Measurements from ENCODE around the gene SDK2. TPM values are rescaled to one million over a fixed set of nuclear protein-coding genes. Genes with fewer than 3 reads are reported as not detected.

The SDK2 gene
- total and polyA plus RNA-seq, 7 experiments from 2014 or later = 0.64 to 14.1 (median 8.2) TPM

DNA sequence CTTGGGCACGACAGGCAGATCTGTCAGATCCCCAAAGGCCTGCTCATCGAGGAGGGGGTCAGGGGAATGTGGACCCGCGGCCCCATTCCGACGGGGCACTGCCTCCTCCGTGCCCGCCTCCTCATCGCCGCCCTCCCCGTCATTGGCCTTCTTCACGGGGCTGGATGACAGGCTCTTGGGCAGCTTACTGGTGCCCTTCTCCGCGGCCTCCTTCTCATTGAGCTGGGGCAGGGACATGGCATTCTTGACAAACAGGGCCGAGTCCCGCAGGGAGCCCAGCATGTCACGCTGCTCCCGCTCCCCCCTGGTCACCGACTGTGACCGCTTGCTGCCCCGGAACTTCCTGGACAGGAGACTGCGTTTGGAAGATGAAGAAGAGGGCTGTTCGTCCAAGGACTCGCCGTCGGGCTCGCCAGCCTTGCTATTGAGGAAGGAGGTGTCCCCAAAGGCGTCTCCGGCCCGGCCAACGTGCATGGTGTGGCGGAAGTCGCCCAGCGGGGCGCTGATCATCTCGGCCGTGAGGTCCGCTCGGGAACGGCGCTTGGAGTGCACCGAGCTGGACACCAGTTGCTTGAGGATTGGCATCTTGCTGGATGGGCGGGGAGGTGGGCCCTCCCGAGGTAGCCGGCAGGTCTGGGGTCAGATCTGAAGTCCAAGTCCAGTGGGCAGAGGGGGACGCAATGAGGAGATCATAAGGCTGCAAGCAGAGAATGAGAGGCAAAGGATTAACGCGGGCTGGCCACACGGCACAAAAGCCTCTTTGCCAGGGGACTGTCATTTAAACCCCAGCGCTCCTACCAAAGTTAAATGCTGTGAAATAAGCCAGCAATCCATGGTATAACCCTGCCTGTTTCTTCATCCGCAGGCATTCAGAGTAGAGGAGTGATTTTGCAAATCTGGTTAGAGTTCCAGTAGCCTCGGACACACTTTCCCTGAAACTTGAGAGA, 358.1 kb downstream of the SDK2 start:
- H3K27ac Mint-ChIP-seq = no peak overlapping the region
- DNase-seq = no peak
- peaks cover 0 to 2% (median 0%) of the 10 kb centered on the region in 11 donors for H3K9me3 Mint-ChIP-seq
- no peaks in the 10 kb centered on the region for H3K27me3 ChIP-seq (ENCODE audit: control insufficient read depth in 2 of 2, insufficient read depth in 2 of 2, low read length in 2 of 2)
- ATAC-seq = no peak
- intact Hi-C loops (cut with micrococcal nuclease) = no loop called here
- CTCF ChIA-PET = no interaction called here
- H3K9me3 ChIP-seq (ENCODE audit: control insufficient read depth in 2 of 3, low read length in 3 of 3) = no peaks in the 10 kb centered on the region
- H3K4me3 Mint-ChIP-seq = no peak overlapping the region
- no peak overlapping the region for H3K27ac ChIP-seq (ENCODE audit: low read depth, low read length)
- peaks cover 6 to 13% (median 9%) of the 10 kb centered on the region in 7 donors for H3K4me1 Mint-ChIP-seq
- no peaks in the 10 kb centered on the region for H3K4me1 ChIP-seq (ENCODE audit: control insufficient read depth in 2 of 2, insufficient read depth in 2 of 2, low read length in 2 of 2)
- no peaks in the 10 kb centered on the region for H3K36me3 Mint-ChIP-seq
- no peaks in the 10 kb centered on the region for H3K36me3 ChIP-seq (ENCODE audit: control insufficient read depth in 2 of 3, insufficient read depth in 3 of 3, low read length in 3 of 3)
- POLR2A ChIA-PET = no interaction called here
- peaks cover 0 to 3% (median 0%) of the 10 kb centered on the region in 5 donors for H3K27me3 Mint-ChIP-seq
- H3K4me3 ChIP-seq (ENCODE audit: low read length) = no peak overlapping the region

DNA sequence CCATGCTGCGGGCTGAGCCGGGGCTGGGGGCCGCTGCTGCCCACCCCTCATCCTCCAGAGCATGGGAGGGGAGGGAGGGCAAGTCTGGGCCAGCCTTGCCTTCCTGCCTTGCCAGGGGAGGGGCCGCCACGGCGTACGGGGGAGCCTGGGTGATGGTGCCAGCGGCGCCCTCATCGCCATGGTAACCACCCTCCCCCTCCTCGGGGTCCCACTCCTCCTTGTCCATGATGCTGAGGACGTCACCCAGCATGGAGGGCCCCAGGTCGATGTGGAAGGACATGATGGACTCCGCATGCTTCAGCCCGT, 358.7 kb downstream of the SDK2 start:
- ChIA-PET CTCF (no interaction called here), POLR2A (no interaction called here)
- H3K4me3 ChIP-seq (ENCODE audit: low read length) = no peak overlapping the region
- no peaks in the 10 kb centered on the region for H3K36me3 Mint-ChIP-seq
- ATAC-seq = no peak
- no peaks in the 10 kb centered on the region for H3K27me3 ChIP-seq (ENCODE audit: control insufficient read depth in 2 of 2, insufficient read depth in 2 of 2, low read length in 2 of 2)
- no peak overlapping the region for H3K4me3 Mint-ChIP-seq
- intact Hi-C loops (cut with micrococcal nuclease) = no loop called here
- no peak overlapping the region for H3K27ac Mint-ChIP-seq
- H3K27ac ChIP-seq (ENCODE audit: low read depth, low read length) = no peak overlapping the region
- no peaks in the 10 kb centered on the region for H3K4me1 ChIP-seq (ENCODE audit: control insufficient read depth in 2 of 2, insufficient read depth in 2 of 2, low read length in 2 of 2)
- H3K4me1 Mint-ChIP-seq = peaks cover 3 to 9% (median 4%) of the 10 kb centered on the region in 7 donors
- DNase-seq = no peak
- H3K36me3 ChIP-seq (ENCODE audit: control insufficient read depth in 2 of 3, insufficient read depth in 3 of 3, low read length in 3 of 3) = no peaks in the 10 kb centered on the region
- no peaks in the 10 kb centered on the region for H3K9me3 ChIP-seq (ENCODE audit: control insufficient read depth in 2 of 3, low read length in 3 of 3)
- H3K9me3 Mint-ChIP-seq = peaks cover 0 to 2% (median 0%) of the 10 kb centered on the region in 11 donors
- peaks cover 0 to 3% (median 0%) of the 10 kb centered on the region in 5 donors for H3K27me3 Mint-ChIP-seq

DNA sequence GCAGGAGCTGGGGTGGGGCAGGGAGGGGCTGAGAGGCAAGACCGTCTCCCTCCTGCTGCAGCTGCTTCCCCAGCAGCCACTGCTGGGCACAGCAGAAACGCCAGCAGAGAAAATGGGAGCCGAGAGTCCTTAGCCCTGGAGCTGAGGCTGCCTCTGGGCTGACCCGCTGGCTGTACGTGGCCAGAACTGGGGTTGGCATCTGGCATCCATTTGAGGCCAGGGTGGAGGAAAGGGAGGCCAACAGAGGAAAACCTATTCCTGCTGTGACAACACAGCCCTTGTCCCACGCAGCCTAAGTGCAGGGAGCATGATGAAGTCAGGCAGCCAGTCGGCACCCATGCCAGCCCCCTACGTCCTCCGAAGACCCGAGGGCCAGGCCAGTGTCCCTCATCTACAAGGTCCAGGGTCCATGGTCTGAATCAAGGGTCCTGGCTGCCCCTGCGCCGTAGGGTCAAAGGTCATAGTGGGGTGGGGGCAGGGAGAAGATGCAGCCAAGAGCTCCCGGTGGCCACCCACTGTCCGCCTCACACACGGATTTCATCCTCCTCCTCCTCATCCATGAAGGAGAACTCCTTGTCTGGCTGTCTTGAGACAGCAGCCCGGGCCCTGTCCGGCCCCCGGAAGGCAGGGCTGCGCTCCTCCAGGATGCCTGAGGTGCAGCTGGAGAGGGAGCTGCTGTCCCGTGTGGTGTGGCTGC, 359.2 kb downstream of the SDK2 start:
- CTCF ChIA-PET = no interaction called here
- Mint-ChIP-seq H3K4me3 (no peak overlapping the region), H3K36me3 (no peaks in the 10 kb centered on the region), H3K27me3 (peaks cover 0 to 3% (median 0%) of the 10 kb centered on the region in 5 donors), H3K9me3 (peaks cover 0 to 2% (median 0%) of the 10 kb centered on the region in 11 donors), H3K27ac (no peak overlapping the region), H3K4me1 (peaks cover 0 to 7% (median 0%) of the 10 kb centered on the region in 7 donors)
- no peaks in the 10 kb centered on the region for H3K9me3 ChIP-seq (ENCODE audit: control insufficient read depth in 2 of 3, low read length in 3 of 3)
- H3K27ac ChIP-seq (ENCODE audit: low read depth, low read length) = no peak overlapping the region
- H3K27me3 ChIP-seq (ENCODE audit: control insufficient read depth in 2 of 2, insufficient read depth in 2 of 2, low read length in 2 of 2) = no peaks in the 10 kb centered on the region
- H3K36me3 ChIP-seq (ENCODE audit: control insufficient read depth in 2 of 3, insufficient read depth in 3 of 3, low read length in 3 of 3) = no peaks in the 10 kb centered on the region
- ATAC-seq (no peak), DNase-seq (no peak)
- POLR2A ChIA-PET = no interaction called here
- intact Hi-C loops (cut with micrococcal nuclease) = no loop called here
- no peak overlapping the region for H3K4me3 ChIP-seq (ENCODE audit: low read length)
- H3K4me1 ChIP-seq (ENCODE audit: control insufficient read depth in 2 of 2, insufficient read depth in 2 of 2, low read length in 2 of 2) = no peaks in the 10 kb centered on the region

All from naive thymus-derived CD4-positive, alpha-beta T cell (primary cell).